CD4-positive, alpha-beta T cell treated with Interleukin-4 for 1 hour (primary cell): ENCODE data around the gene LAIR2.
"Not testable (repeated sequence)": the region's sequence is repeated elsewhere in the genome, so short reads cannot be mapped to it uniquely, and the experiment has no call there.

Experiments
- DNase-seq, 2 donors: peaks; one replicate each; pipeline ENCODE4 v3.0.0-alpha.2; 2020 to 2022

LAIR2 gene

GRCh38 chr19:54464630-54465425 is 37.8 kb upstream of the LAIR2 start:
- DNase-seq: peak; percentile 72 to 78

GRCh38 chr19:54465426-54466109 is 37.1 kb upstream of the LAIR2 start:
- DNase-seq: no peak

GRCh38 chr19:54466110-54466480 is 36.5 kb upstream of the LAIR2 start:
- not testable (repeated sequence) for DNase-seq

- no peak for DNase-seq
These were observed 33.1 kb upstream of the LAIR2 start for GRCh38 chr19:54469496-54469934.

GRCh38 chr19:54470276-54470887 is 32.2 kb upstream of the LAIR2 start:
- DNase-seq: no peak

GRCh38 chr19:54470991-54471782 is 31.4 kb upstream of the LAIR2 start:
- DNase-seq: no peak

GRCh38 chr19:54473071-54473891 is 29.4 kb upstream of the LAIR2 start, which contains the start of gene CDC42EP5:
CDC42EP5 (minus strand) TSS chr19:54473296; CDS start chr19:54465547, 7,749 bp downstream.
- no peak for DNase-seq

GRCh38 chr19:54473892-54474372 is 28.7 kb upstream of the LAIR2 start:
- DNase-seq: no peak

GRCh38 chr19:54475706-54476105 is 26.9 kb upstream of the LAIR2 start:
- DNase-seq: no peak

- DNase-seq: no peak
These were observed 25.0 kb upstream of the LAIR2 start for GRCh38 chr19:54477650-54478049.

GRCh38 chr19:54478677-54479266 is 23.9 kb upstream of the LAIR2 start:
- peak in 1 of 2 donors; percentile 48 for DNase-seq

GRCh38 chr19:54480051-54480450 is 22.6 kb upstream of the LAIR2 start:
- DNase-seq: no peak

- peak; percentile 45 to 48 for DNase-seq
These were observed 21.2 kb upstream of the LAIR2 start for GRCh38 chr19:54481326-54481930.

GRCh38 chr19:54482889-54483288 is 19.7 kb upstream of the LAIR2 start:
- no peak for DNase-seq

GRCh38 chr19:54484451-54484850 is 18.2 kb upstream of the LAIR2 start:
- no peak for DNase-seq

- no peak for DNase-seq
These were observed 16.8 kb upstream of the LAIR2 start for GRCh38 chr19:54485851-54486250.

- DNase-seq: no peak
These were observed 13.3 kb upstream of the LAIR2 start for GRCh38 chr19:54489341-54489740.

- no peak for DNase-seq
These were observed 12.9 kb upstream of the LAIR2 start for GRCh38 chr19:54489766-54490165.

- no peak for DNase-seq
These were observed 10.1 kb upstream of the LAIR2 start for GRCh38 chr19:54492568-54492967.

GRCh38 chr19:54493056-54493455 is 9.6 kb upstream of the LAIR2 start:
- not testable (repeated sequence) for DNase-seq
